Measurements from ENCODE around the gene SYNRG. TPM values are rescaled to one million over a fixed set of nuclear protein-coding genes. Genes with fewer than 3 reads are reported as not detected.

SYNRG gene
- total RNA-seq, 6 experiments from 2014 or later, result 30.8 to 39.5 (median 36.1) TPM

DNA sequence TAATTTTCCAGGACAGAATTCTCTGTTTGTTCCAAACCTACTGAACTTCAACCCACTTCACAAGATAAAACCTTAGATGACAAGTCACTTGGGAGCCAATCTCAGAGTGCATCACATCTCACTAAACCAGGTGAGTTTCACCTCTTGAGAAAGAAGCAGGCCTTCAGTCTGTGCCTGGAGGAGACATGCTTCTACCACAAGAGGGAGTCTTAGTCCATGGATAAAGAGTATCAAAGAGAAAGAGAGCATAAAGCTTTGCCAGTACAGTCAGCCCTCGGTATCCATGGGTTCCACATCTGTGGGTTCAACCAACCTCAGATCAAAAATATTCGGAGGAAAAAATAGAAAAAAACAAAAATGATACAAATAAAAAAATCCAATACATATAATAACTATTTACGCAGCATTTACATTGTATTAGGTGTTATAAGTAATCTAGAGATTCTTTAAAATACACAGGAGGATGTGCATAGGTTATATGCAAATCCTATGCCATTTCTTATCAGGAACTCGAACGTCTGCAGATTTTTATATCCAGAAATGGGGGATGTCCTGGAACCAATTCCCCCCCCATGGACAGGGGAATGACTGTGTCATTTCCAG is 81.9 kb downstream of the SYNRG start:
- Mint-ChIP-seq H3K4me3 (no peak overlapping the region), H3K27me3 (ENCODE audit: insufficient read depth) (peaks cover 1% of the 10 kb centered on the region), H3K36me3 (ENCODE audit: low read depth) (peaks cover 21% of the 10 kb centered on the region), H3K9me3 (no peaks in the 10 kb centered on the region), H3K27ac (peak overlapping the region; percentile 17; the same call in 1 of the 2 replicates), H3K4me1 (ENCODE audit: low read depth) (peaks cover 18% of the 10 kb centered on the region)
- DNase-seq, result peak; percentile 64
- TF ChIP-seq, protein P1, sequence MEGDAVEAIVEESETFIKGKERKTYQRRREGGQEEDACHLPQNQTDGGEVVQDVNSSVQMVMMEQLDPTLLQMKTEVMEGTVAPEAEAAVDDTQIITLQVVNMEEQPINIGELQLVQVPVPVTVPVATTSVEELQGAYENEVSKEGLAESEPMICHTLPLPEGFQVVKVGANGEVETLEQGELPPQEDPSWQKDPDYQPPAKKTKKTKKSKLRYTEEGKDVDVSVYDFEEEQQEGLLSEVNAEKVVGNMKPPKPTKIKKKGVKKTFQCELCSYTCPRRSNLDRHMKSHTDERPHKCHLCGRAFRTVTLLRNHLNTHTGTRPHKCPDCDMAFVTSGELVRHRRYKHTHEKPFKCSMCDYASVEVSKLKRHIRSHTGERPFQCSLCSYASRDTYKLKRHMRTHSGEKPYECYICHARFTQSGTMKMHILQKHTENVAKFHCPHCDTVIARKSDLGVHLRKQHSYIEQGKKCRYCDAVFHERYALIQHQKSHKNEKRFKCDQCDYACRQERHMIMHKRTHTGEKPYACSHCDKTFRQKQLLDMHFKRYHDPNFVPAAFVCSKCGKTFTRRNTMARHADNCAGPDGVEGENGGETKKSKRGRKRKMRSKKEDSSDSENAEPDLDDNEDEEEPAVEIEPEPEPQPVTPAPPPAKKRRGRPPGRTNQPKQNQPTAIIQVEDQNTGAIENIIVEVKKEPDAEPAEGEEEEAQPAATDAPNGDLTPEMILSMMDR (IDR thresholded peaks at IDR 0.05), result peak; percentile 84

DNA sequence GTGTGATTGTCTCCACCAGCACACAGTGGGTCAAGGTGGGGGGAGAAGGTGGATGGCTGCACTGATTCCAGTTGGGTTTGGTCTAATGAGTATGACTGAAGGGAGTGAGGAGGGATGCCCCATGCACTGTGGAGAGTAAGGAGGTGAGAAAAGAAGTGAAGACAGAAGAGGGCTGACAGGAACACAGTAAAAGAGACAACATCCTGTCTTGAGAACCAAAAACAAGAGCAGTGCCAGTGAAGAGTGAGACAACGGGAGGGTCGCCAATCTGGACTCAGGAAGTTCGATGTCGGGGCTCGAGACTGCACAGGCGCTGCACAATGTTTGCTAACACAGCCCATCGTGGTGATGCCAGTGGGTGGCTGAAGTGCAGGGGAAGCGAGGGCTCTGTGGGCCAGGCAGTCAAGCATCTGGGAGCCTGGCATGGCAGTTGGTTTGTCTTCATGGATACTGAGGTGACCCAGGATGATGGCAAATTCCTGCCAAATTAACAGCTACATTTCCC is 85.5 kb downstream of the SYNRG start:
- Mint-ChIP-seq H3K27me3 (ENCODE audit: insufficient read depth) (no peaks in the 10 kb centered on the region; the same call in 1 of the 2 replicates), H3K27ac (no peak overlapping the region), H3K4me3 (no peak overlapping the region), H3K9me3 (no peaks in the 10 kb centered on the region), H3K4me1 (ENCODE audit: low read depth) (peaks cover 18% of the 10 kb centered on the region), H3K36me3 (ENCODE audit: low read depth) (peaks cover 24% of the 10 kb centered on the region)
- TF ChIP-seq, protein P1 (IDR thresholded peaks at IDR 0.05), result no peak
- DNase-seq, result no peak

DNA sequence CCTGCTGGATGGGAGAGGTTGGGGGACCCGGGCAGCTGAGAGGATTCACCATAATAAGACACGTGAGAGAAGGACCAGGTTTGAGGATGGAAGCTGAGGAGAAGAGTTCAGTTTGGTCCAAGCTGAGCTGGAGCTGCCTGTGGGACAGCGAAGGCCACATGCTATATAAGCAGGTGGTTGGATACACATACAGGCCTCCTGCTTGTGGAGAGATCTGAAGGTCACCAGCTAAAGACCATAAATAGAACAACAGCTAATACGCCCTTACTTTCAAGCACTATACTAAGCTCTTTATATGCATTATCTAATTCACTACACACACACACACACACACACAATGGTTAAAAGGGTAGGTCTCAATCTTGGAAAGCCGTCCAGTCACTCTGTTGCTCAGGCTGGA is 87.4 kb downstream of the SYNRG start:
- H3K36me3 Mint-ChIP-seq (ENCODE audit: low read depth), result peaks cover 35% of the 10 kb centered on the region
- peaks cover 23% of the 10 kb centered on the region for H3K4me1 Mint-ChIP-seq (ENCODE audit: low read depth)
- DNase-seq, result no peak
- no peaks in the 10 kb centered on the region; the same call in 1 of the 2 replicates for H3K27me3 Mint-ChIP-seq (ENCODE audit: insufficient read depth)
- H3K4me3 Mint-ChIP-seq, result no peak overlapping the region
- TF ChIP-seq, protein P1 (IDR thresholded peaks at IDR 0.05), result no peak
- no peaks in the 10 kb centered on the region for H3K9me3 Mint-ChIP-seq
- H3K27ac Mint-ChIP-seq, result no peak overlapping the region

DNA sequence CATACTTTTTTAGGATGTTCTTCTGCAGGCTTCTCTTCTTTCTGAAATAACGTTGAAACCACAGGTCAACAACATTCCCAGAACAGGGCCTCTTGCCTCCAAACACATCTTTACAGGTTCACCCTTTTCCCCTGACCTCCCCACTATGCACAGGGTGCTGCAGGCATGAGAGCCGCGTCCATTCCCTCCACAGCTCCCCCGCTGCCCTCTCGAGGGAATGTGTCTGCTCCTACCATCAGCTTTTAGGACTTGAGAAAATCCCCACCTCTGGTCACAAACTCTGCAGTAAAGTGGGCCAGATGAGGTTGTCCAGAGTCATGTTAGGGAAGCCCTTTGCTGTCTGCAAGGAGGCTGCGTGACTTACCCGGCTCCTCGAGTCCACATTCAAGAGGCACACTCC is 89.0 kb downstream of the SYNRG start:
- H3K27ac Mint-ChIP-seq, result peak overlapping the region; percentile 63
- no peaks in the 10 kb centered on the region; the same call in 1 of the 2 replicates for H3K27me3 Mint-ChIP-seq (ENCODE audit: insufficient read depth)
- H3K36me3 Mint-ChIP-seq (ENCODE audit: low read depth), result peaks cover 35% of the 10 kb centered on the region
- TF ChIP-seq, protein P1 (IDR thresholded peaks at IDR 0.05), result no peak
- H3K9me3 Mint-ChIP-seq, result no peaks in the 10 kb centered on the region
- H3K4me3 Mint-ChIP-seq, result peak overlapping the region; percentile 28; the same call in 1 of the 2 replicates
- no peak for DNase-seq
- peaks cover 36% of the 10 kb centered on the region for H3K4me1 Mint-ChIP-seq (ENCODE audit: low read depth)

DNA sequence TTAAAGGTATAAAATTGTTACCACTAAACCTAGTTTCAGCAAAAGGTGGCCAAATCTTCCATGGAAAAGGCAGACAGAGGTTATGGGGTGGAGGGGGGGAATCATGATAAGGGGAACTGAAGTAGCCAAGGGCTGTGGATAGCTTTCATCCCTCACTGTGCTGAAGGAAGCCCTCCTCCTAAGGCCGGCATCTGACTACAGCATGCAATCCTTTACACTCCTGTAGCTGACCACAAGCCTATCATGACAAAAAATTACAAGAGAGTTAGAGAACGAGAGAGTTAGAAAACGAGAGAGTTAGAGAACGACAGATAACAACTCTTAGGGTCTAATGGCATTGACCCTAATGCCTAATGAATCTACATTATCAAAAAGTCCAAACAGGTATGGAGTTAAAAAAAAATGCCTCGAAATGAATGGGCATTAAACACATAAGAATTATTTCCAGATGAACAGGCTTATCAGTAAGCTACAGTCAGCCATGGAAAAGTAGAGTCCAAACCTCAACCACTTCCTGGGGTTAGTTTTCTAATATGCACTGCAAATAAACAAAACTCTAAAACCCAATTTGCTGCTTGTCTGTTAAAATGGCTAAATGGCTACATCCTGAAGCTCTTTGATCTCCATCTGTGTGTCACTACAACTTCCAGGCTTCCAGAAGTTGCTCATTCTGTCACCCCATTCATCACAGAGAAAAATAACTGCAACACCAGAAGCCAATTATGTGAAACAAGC is 89.8 kb downstream of the SYNRG start:
- peaks cover 36% of the 10 kb centered on the region for H3K4me1 Mint-ChIP-seq (ENCODE audit: low read depth)
- TF ChIP-seq, protein P1 (IDR thresholded peaks at IDR 0.05), result no peak
- DNase-seq, result peak; percentile 33
- H3K27me3 Mint-ChIP-seq (ENCODE audit: insufficient read depth), result no peaks in the 10 kb centered on the region; the same call in 1 of the 2 replicates
- peak overlapping the region; percentile 28; the same call in 1 of the 2 replicates for H3K4me3 Mint-ChIP-seq
- H3K9me3 Mint-ChIP-seq, result no peaks in the 10 kb centered on the region
- H3K36me3 Mint-ChIP-seq (ENCODE audit: low read depth), result peaks cover 35% of the 10 kb centered on the region
- peak overlapping the region; percentile 63 for H3K27ac Mint-ChIP-seq
